ENCODE measurements around the gene TLX2. TPM values are rescaled to one million over a fixed set of nuclear protein-coding genes. Genes with fewer than 3 reads are reported as not detected.

The TLX2 gene
- total and polyA plus RNA-seq, 2 experiments from 2014 or later = 0.16 to 0.21 TPM

DNA sequence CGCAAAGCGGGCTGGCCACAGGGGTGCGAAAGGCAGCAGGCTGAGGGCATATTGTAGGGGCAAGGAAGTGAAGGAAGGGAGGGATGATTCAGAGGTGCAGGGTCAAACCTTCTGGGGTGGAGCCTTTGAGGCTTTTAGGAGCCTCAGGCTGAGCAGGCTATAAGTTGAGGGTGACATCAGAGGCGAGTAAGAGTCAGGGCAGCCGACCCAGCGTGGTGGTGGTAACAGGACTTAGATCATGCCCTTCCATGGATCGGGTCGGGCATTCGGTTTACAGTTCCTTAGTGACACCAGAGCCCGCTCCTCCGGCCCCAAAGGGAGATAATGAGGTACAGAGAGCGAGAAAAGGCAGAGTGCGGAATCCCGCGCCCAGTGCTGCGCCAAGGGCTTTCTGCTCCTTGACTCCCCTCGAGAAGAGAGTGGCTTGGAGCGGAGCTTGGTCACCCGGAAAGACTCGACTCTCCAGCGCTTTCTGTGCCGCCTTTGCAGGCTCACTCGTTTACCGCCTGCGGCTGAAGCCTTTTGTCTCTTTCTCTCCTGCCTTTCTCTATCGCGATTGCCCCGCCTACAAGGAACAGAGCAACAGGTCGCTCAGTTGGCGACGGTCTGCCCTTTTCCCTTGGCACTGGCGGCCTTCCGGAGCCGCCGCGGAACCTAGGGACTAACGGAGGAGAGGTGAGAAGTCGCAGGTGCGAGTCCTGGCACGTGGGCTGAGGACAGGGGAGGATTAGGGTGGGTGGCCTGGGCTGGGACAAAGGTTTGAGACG, 15.6 kb upstream of the TLX2 start:
- peak overlapping the region; percentile 98 for H2AFZ ChIP-seq

More for the DNA sequence above, 15.6 kb upstream of the TLX2 start:
- TF ChIP-seq ZNF114 (CRISPR knock-in tag; IDR thresholded peaks at IDR 0.05) = no peak
- no peak for TF ChIP-seq NANOG (IDR thresholded peaks at IDR 0.05; ENCODE audit: borderline replicate concordance)
- peak; percentile 96 for TF ChIP-seq EZH2 (IDR thresholded peaks at IDR 0.05; ENCODE audit: low read depth, unreplicated experiment)
- TF ChIP-seq EZH2phosphoT487 (IDR thresholded peaks at IDR 0.05; ENCODE audit: unreplicated experiment) = peak; percentile 55
- TF ChIP-seq, protein P1, sequence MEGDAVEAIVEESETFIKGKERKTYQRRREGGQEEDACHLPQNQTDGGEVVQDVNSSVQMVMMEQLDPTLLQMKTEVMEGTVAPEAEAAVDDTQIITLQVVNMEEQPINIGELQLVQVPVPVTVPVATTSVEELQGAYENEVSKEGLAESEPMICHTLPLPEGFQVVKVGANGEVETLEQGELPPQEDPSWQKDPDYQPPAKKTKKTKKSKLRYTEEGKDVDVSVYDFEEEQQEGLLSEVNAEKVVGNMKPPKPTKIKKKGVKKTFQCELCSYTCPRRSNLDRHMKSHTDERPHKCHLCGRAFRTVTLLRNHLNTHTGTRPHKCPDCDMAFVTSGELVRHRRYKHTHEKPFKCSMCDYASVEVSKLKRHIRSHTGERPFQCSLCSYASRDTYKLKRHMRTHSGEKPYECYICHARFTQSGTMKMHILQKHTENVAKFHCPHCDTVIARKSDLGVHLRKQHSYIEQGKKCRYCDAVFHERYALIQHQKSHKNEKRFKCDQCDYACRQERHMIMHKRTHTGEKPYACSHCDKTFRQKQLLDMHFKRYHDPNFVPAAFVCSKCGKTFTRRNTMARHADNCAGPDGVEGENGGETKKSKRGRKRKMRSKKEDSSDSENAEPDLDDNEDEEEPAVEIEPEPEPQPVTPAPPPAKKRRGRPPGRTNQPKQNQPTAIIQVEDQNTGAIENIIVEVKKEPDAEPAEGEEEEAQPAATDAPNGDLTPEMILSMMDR (conservative IDR thresholded peaks at IDR 0.05; ENCODE audit: low read depth in 2 of 2) = no peak
- TF ChIP-seq STAT1 (IDR thresholded peaks at IDR 0.05; ENCODE audit: unreplicated experiment) = no peak
- TF ChIP-seq, protein P2, sequence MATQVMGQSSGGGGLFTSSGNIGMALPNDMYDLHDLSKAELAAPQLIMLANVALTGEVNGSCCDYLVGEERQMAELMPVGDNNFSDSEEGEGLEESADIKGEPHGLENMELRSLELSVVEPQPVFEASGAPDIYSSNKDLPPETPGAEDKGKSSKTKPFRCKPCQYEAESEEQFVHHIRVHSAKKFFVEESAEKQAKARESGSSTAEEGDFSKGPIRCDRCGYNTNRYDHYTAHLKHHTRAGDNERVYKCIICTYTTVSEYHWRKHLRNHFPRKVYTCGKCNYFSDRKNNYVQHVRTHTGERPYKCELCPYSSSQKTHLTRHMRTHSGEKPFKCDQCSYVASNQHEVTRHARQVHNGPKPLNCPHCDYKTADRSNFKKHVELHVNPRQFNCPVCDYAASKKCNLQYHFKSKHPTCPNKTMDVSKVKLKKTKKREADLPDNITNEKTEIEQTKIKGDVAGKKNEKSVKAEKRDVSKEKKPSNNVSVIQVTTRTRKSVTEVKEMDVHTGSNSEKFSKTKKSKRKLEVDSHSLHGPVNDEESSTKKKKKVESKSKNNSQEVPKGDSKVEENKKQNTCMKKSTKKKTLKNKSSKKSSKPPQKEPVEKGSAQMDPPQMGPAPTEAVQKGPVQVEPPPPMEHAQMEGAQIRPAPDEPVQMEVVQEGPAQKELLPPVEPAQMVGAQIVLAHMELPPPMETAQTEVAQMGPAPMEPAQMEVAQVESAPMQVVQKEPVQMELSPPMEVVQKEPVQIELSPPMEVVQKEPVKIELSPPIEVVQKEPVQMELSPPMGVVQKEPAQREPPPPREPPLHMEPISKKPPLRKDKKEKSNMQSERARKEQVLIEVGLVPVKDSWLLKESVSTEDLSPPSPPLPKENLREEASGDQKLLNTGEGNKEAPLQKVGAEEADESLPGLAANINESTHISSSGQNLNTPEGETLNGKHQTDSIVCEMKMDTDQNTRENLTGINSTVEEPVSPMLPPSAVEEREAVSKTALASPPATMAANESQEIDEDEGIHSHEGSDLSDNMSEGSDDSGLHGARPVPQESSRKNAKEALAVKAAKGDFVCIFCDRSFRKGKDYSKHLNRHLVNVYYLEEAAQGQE (IDR thresholded peaks at IDR 0.05; ENCODE audit: unreplicated experiment) = no peak
- peak overlapping the region; percentile 69 for H3K4me3 ChIP-seq
- DNase-seq (ENCODE audit: low spot score) (peak; percentile 88), ATAC-seq (peak; percentile 19)
- peak overlapping the region; percentile 95 for H3K4me2 ChIP-seq
- Mint-ChIP-seq H3K27me3 (ENCODE audit: insufficient read depth, low read depth, poor library complexity) (peaks cover 86% of the 10 kb centered on the region), H3K27ac (no peak overlapping the region), H3K9me3 (no peaks in the 10 kb centered on the region), H3K36me3 (ENCODE audit: low read depth) (peaks cover 8% of the 10 kb centered on the region), H3K4me1 (peaks cover 43% of the 10 kb centered on the region), H3K4me3 (peak overlapping the region; percentile 77)
- peaks cover 97% of the 10 kb centered on the region for H3K27me3 ChIP-seq (ENCODE audit: insufficient read depth)
- no peaks in the 10 kb centered on the region for H3K9me2 ChIP-seq (ENCODE audit: insufficient read depth)
- H3K36me3 ChIP-seq (ENCODE audit: insufficient read depth) = no peaks in the 10 kb centered on the region
- H3K4me1 ChIP-seq (ENCODE audit: insufficient read depth) = peaks cover 42% of the 10 kb centered on the region
- no peaks in the 10 kb centered on the region for H3K79me2 ChIP-seq (replicated peaks; ENCODE audit: insufficient read depth)
- H3F3A ChIP-seq (replicated peaks; ENCODE audit: low read depth) = peaks cover 39% of the 10 kb centered on the region
- H3K27ac ChIP-seq (ENCODE audit: low read depth) = no peak overlapping the region
- peaks cover 8% of the 10 kb centered on the region; the same call in 1 of the 2 replicates for H4K20me1 ChIP-seq (replicated peaks; ENCODE audit: insufficient read depth)
